Measurements from ENCODE around the gene ZNRF4. TPM values are rescaled to one million over a fixed set of nuclear protein-coding genes. Genes with fewer than 3 reads are reported as not detected.

Gene ZNRF4
- total and polyA plus RNA-seq, 9 of the 15 experiments (the other 6 are each of a cell fraction or from before 2014, with no cell fraction given), result not detected

GRCh38 chr19:5447700-5448311, 7.4 kb upstream of the ZNRF4 start:
- FAIRE-seq (no peak), DNase-seq (ENCODE audit: extremely low read depth in 1 of 4, low spot score in 3 of 4) (no peak), ATAC-seq (no peak)
- POLR2A ChIA-PET, result interaction anchor here (1.1 kb wide), 1 partner anchor 10 kb away, joined by 3 read pairs; no protein-coding TSS in a partner anchor
- in situ Hi-C loops (cut with MboI) (no loop called here), intact Hi-C loops (cut with micrococcal nuclease) (no loop called here)
- Histone ChIP-seq H3K9ac (ENCODE audit: insufficient read depth in 1 of 2, low read depth in 2 of 2, low read length in 2 of 2) (no peak overlapping the region), H3K36me3 (ENCODE audit: control insufficient read depth, insufficient read depth, low read length) (no peaks in the 10 kb centered on the region), H3K4me3 (no peak overlapping the region), H3K4me1 (replicated peaks in 1 of 2; ENCODE audit: control insufficient read depth in 2 of 2, insufficient read depth in 2 of 2, low read length in 2 of 2) (peaks cover 0 to 5% of the 10 kb centered on the region in 2 experiments; a peak in 1 of 5 replicates), H4K20me1 (replicated peaks; ENCODE audit: control insufficient read depth, insufficient read depth, low read length) (no peaks in the 10 kb centered on the region), H3K27ac (ENCODE audit: extremely low read depth, low read depth, low read length) (no peak overlapping the region), H3K79me2 (ENCODE audit: control insufficient read depth, insufficient read depth, low read length) (no peaks in the 10 kb centered on the region), H3K4me2 (ENCODE audit: insufficient read depth, low read length) (no peak overlapping the region), H3K9me1 (ENCODE audit: control insufficient read depth, insufficient read depth, low read length) (no peaks in the 10 kb centered on the region), H3K27me3 (ENCODE audit: control insufficient read depth in 2 of 2, insufficient read depth in 2 of 2, low read length in 2 of 2) (peaks cover 14 to 36% of the 10 kb centered on the region in 2 experiments), H2AFZ (ENCODE audit: low read depth, low read length) (no peak overlapping the region), H3K9me3 (replicated peaks; ENCODE audit: control insufficient read depth, insufficient read depth, low read depth, low read length) (no peaks in the 10 kb centered on the region)
- WGBS (ENCODE audit: insufficient coverage, low coverage, missing lambda C conversion rate), result 1% methylated on average over 15 of the region's 15 CpGs
- CTCF ChIA-PET (ENCODE audit: low intra/inter-chr PET ratio), result no interaction called here
- BruUV-seq (replicated peaks), result no TSS peak
- TF ChIP-seq ZNF76 (CRISPR knock-in tag; IDR thresholded peaks at IDR 0.05; ENCODE audit: borderline replicate concordance) (no peak), CREBBP (IDR thresholded peaks at IDR 0.05; ENCODE audit: low read depth, low read length) (no peak), MNT (conservative IDR thresholded peaks at IDR 0.05) (no peak), MEF2D (tag; conservative IDR thresholded peaks at IDR 0.05; ENCODE audit: low read depth) (no peak), POLR2AphosphoS5 (IDR thresholded peaks at IDR 0.05; ENCODE audit: control insufficient read depth, insufficient read depth, low read depth, low read length) (no peak), TAF1 (IDR thresholded peaks at IDR 0.05; ENCODE audit: control insufficient read depth, extremely low read depth, insufficient read depth, low read length, severe bottlenecking) (no peak), NR2C2 (CRISPR knock-in tag; IDR thresholded peaks at IDR 0.05) (no peak), NR2C2 (tag; IDR thresholded peaks at IDR 0.05) (no peak), HINFP (tag; conservative IDR thresholded peaks at IDR 0.05; ENCODE audit: low read depth) (no peak), CHD2 (IDR thresholded peaks at IDR 0.05; ENCODE audit: low read depth, low read length) (no peak), SPI1 (IDR thresholded peaks at IDR 0.05; ENCODE audit: borderline replicate concordance, low read depth, low read length) (peak; percentile 47), MBD1 (CRISPR knock-in tag; IDR thresholded peaks at IDR 0.05) (no peak), TFE3 (CRISPR knock-in tag; IDR thresholded peaks at IDR 0.05) (no peak), ARNT (IDR thresholded peaks at IDR 0.05) (no peak), KDM1A (IDR thresholded peaks at IDR 0.05) (0 out of 4 replicates have a peak, but pooled peaks of 1 of the 2 experiments have one; percentile 37), MCM3 (IDR thresholded peaks at IDR 0.05) (no peak), ZNF717 (CRISPR knock-in tag; IDR thresholded peaks at IDR 0.05) (no peak)
